ENCODE measurements around the gene NFAT5.

GRCh38 chr16:69712277-69712676 is 146.5 kb downstream of the NFAT5 start:
- TF ChIP-seq CTCF (IDR thresholded peaks at IDR 0.05) (no peak), POLR2A (IDR thresholded peaks at IDR 0.05) (no peak)
